ENCODE results near the gene VOPP1.

The VOPP1 gene

DNA sequence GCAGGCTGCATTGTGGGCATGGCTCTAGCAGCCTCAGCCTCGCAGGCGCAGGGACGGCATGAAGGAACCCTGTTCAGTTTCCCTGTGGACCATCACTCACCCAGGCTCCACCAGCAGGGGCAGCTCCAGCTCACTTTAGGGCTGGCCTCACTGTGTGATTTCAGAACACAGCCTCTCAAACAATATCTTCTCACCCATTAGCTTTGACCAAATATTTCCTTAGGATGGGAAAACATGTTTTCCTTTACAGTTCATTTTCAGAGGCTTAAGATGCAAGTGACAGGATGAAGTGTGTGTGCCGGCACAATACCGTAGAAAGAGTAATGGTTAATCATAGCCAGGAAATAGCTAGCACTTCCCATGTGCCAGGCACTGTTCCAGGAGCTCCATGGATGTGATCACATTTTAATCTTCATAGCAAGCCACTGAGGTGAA, 149.0 kb downstream of the VOPP1 start:
- Histone ChIP-seq H4K20me1 (ENCODE audit: low read depth, low read length) (no peaks in the 10 kb centered on the region; the same call in 1 of the 2 replicates), H3K4me3 (ENCODE audit: insufficient read depth, low read length, poor library complexity, severe bottlenecking) (no peak overlapping the region), H3K9ac (ENCODE audit: low read length) (no peak overlapping the region), H3K9me2 (replicated peaks; ENCODE audit: insufficient read depth, low read length) (no peaks in the 10 kb centered on the region), H3K27ac (ENCODE audit: low read depth, low read length) (no peak overlapping the region), H3K4me2 (ENCODE audit: low read depth, low read length, poor library complexity, severe bottlenecking) (no peak overlapping the region), H3K36me3 (ENCODE audit: low read length) (no peaks in the 10 kb centered on the region), H3K9me3 (ENCODE audit: insufficient read depth, low read length) (no peaks in the 10 kb centered on the region), H3K27me3 (ENCODE audit: low read length) (no peaks in the 10 kb centered on the region), H3F3A (ENCODE audit: insufficient read depth) (no peaks in the 10 kb centered on the region), H2AFZ (ENCODE audit: low read depth, low read length, severe bottlenecking) (no peak overlapping the region), H3K79me2 (ENCODE audit: insufficient read depth, low read length) (no peaks in the 10 kb centered on the region)
- TF ChIP-seq, protein P1, sequence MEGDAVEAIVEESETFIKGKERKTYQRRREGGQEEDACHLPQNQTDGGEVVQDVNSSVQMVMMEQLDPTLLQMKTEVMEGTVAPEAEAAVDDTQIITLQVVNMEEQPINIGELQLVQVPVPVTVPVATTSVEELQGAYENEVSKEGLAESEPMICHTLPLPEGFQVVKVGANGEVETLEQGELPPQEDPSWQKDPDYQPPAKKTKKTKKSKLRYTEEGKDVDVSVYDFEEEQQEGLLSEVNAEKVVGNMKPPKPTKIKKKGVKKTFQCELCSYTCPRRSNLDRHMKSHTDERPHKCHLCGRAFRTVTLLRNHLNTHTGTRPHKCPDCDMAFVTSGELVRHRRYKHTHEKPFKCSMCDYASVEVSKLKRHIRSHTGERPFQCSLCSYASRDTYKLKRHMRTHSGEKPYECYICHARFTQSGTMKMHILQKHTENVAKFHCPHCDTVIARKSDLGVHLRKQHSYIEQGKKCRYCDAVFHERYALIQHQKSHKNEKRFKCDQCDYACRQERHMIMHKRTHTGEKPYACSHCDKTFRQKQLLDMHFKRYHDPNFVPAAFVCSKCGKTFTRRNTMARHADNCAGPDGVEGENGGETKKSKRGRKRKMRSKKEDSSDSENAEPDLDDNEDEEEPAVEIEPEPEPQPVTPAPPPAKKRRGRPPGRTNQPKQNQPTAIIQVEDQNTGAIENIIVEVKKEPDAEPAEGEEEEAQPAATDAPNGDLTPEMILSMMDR (IDR thresholded peaks at IDR 0.05; ENCODE audit: insufficient read depth, low read length, poor library complexity, severe bottlenecking): no peak
- no peak for TF ChIP-seq EZH2phosphoT487 (conservative IDR thresholded peaks at IDR 0.05; ENCODE audit: low read length)
